ENCODE data around the gene OSBPL10. TPM values are rescaled to one million over a fixed set of nuclear protein-coding genes. Genes with fewer than 3 reads are reported as not detected.

The OSBPL10 gene
- total RNA-seq, 1 donor from 2014 or later: 5.8 TPM

- intact Hi-C loops (cut with DNase I): no loop called here
- DNase-seq (ENCODE audit: low spot score): no peak
Observed at GRCh38 chr3:31934018-31934417, 47.0 kb downstream of the OSBPL10 start.

GRCh38 chr3:31932990-31933389, 48.1 kb downstream of the OSBPL10 start:
- no peak for DNase-seq (ENCODE audit: low spot score)
- intact Hi-C loops (cut with DNase I): no loop called here

GRCh38 chr3:31929826-31930502, 51.1 kb downstream of the OSBPL10 start:
- intact Hi-C loops (cut with DNase I): no loop called here
- no peak for DNase-seq (ENCODE audit: low spot score)

- no peak for DNase-seq (ENCODE audit: low spot score)
- intact Hi-C loops (cut with DNase I): no loop called here
Observed at GRCh38 chr3:31927811-31928210, 53.3 kb downstream of the OSBPL10 start.

- no peak for DNase-seq (ENCODE audit: low spot score)
- intact Hi-C loops (cut with DNase I): no loop called here
Observed at GRCh38 chr3:31926543-31926942, 54.5 kb downstream of the OSBPL10 start.

- DNase-seq (ENCODE audit: low spot score): no peak
- intact Hi-C loops (cut with DNase I): no loop called here
Observed at GRCh38 chr3:31925271-31925630, 55.8 kb downstream of the OSBPL10 start.

GRCh38 chr3:31924610-31925270, 56.3 kb downstream of the OSBPL10 start:
- DNase-seq (ENCODE audit: low spot score): no peak
- intact Hi-C loops (cut with DNase I): no loop called here

- intact Hi-C loops (cut with DNase I): no loop called here
- no peak for DNase-seq (ENCODE audit: low spot score)
Observed at GRCh38 chr3:31922962-31923361, 58.1 kb downstream of the OSBPL10 start.

- DNase-seq (ENCODE audit: low spot score): no peak
- intact Hi-C loops (cut with DNase I): no loop called here
Observed at GRCh38 chr3:31921837-31922236, 59.2 kb downstream of the OSBPL10 start.

GRCh38 chr3:31920310-31920709, 60.8 kb downstream of the OSBPL10 start:
- intact Hi-C loops (cut with DNase I): no loop called here
- no peak for DNase-seq (ENCODE audit: low spot score)

- DNase-seq (ENCODE audit: low spot score): no peak
- intact Hi-C loops (cut with DNase I): no loop called here
Observed at GRCh38 chr3:31919528-31919927, 61.5 kb downstream of the OSBPL10 start.

- intact Hi-C loops (cut with DNase I): no loop called here
- DNase-seq (ENCODE audit: low spot score): no peak
Observed at GRCh38 chr3:31918179-31919150, 62.6 kb downstream of the OSBPL10 start.

- no peak for DNase-seq (ENCODE audit: low spot score)
- intact Hi-C loops (cut with DNase I): no loop called here
Observed at GRCh38 chr3:31917303-31918005, 63.6 kb downstream of the OSBPL10 start.

GRCh38 chr3:31911643-31912042, 69.4 kb downstream of the OSBPL10 start:
- no peak for DNase-seq (ENCODE audit: low spot score)
- intact Hi-C loops (cut with DNase I): no loop called here

- no peak for DNase-seq (ENCODE audit: low spot score)
- intact Hi-C loops (cut with DNase I): no loop called here
Observed at GRCh38 chr3:31911124-31911523, 69.9 kb downstream of the OSBPL10 start.

- no peak for DNase-seq (ENCODE audit: low spot score)
- intact Hi-C loops (cut with DNase I): no loop called here
Observed at GRCh38 chr3:31909455-31909854, 71.6 kb downstream of the OSBPL10 start.

GRCh38 chr3:31908391-31909097, 72.5 kb downstream of the OSBPL10 start:
- DNase-seq (ENCODE audit: low spot score): no peak
- intact Hi-C loops (cut with DNase I): no loop called here

- intact Hi-C loops (cut with DNase I): no loop called here
- no peak for DNase-seq (ENCODE audit: low spot score)
Observed at GRCh38 chr3:31906182-31906581, 74.9 kb downstream of the OSBPL10 start.

All from cardiac septum (tissue), 1 donor.